Dendritic cell treated with granulocyte-macrophage colony-stimulating factor and Interleukin-4, amounts not matched to agents 40 ng/mL and 50 ng/mL, for 4 days (primary cell): Measurements from ENCODE around the gene DNAJB2.

Experiments used
- H3K27ac Mint-ChIP-seq: one replicate; pipeline ENCODE4 v1.8.0; 2022; ENCODE audit warnings: mild to moderate bottlenecking, mixed read lengths
- H3K27me3 Mint-ChIP-seq: one replicate; pipeline ENCODE4 v1.8.0; 2022; ENCODE audit warnings: mild to moderate bottlenecking, mixed read lengths
- H3K36me3 Mint-ChIP-seq: one replicate; pipeline ENCODE4 v1.8.0; 2022; ENCODE audit warnings: low read depth, mixed read lengths
- H3K4me1 Mint-ChIP-seq: one replicate; pipeline ENCODE4 v1.8.0; 2022; ENCODE audit warnings: low read depth, mixed read lengths
- H3K4me3 Mint-ChIP-seq: one replicate; pipeline ENCODE4 v1.8.0; 2022; ENCODE audit warnings: mild to moderate bottlenecking, moderate library complexity, mixed read lengths
- H3K9me3 Mint-ChIP-seq: one replicate; pipeline ENCODE4 v1.8.0; 2022; ENCODE audit warnings: mixed read lengths
- intact Hi-C: fragments of 100-400 bp; cut with micrococcal nuclease; formaldehyde crosslinking; loops from one replicate; pipeline ENCODE4 v1.15.0; 2022

The DNAJB2 gene

GRCh38 chr2:219270055-219270372 is 9.2 kb upstream of the DNAJB2 start:
- Mint-ChIP-seq H3K4me1 (no peaks in the 10 kb centered on the region), H3K4me3 (no peak overlapping the region), H3K27me3 (peaks cover 17% of the 10 kb centered on the region), H3K36me3 (no peaks in the 10 kb centered on the region), H3K9me3 (no peaks in the 10 kb centered on the region), H3K27ac (no peak overlapping the region)
- intact Hi-C loops: no loop called here

- H3K4me3 Mint-ChIP-seq: no peak overlapping the region
- no peaks in the 10 kb centered on the region for H3K36me3 Mint-ChIP-seq
- no peak overlapping the region for H3K27ac Mint-ChIP-seq
- intact Hi-C loops: no loop called here
- no peaks in the 10 kb centered on the region for H3K9me3 Mint-ChIP-seq
- H3K27me3 Mint-ChIP-seq: peaks cover 17% of the 10 kb centered on the region
- H3K4me1 Mint-ChIP-seq: no peaks in the 10 kb centered on the region
These were observed 8.1 kb upstream of the DNAJB2 start for GRCh38 chr2:219271021-219271420.

GRCh38 chr2:219272356-219272755 is 6.8 kb upstream of the DNAJB2 start:
- intact Hi-C loops: no loop called here
- H3K4me3 Mint-ChIP-seq: no peak overlapping the region
- peaks cover under 1% of the 10 kb centered on the region for H3K4me1 Mint-ChIP-seq
- peaks cover 19% of the 10 kb centered on the region for H3K27me3 Mint-ChIP-seq
- no peaks in the 10 kb centered on the region for H3K9me3 Mint-ChIP-seq
- no peaks in the 10 kb centered on the region for H3K36me3 Mint-ChIP-seq
- H3K27ac Mint-ChIP-seq: no peak overlapping the region

GRCh38 chr2:219272995-219273394 is 6.2 kb upstream of the DNAJB2 start:
- H3K4me3 Mint-ChIP-seq: no peak overlapping the region
- no peaks in the 10 kb centered on the region for H3K36me3 Mint-ChIP-seq
- peaks cover 7% of the 10 kb centered on the region for H3K4me1 Mint-ChIP-seq
- peaks cover 21% of the 10 kb centered on the region for H3K27me3 Mint-ChIP-seq
- H3K27ac Mint-ChIP-seq: no peak overlapping the region
- intact Hi-C loops: no loop called here
- H3K9me3 Mint-ChIP-seq: no peaks in the 10 kb centered on the region

GRCh38 chr2:219273937-219274336 is 5.2 kb upstream of the DNAJB2 start:
- H3K9me3 Mint-ChIP-seq: no peaks in the 10 kb centered on the region
- H3K36me3 Mint-ChIP-seq: no peaks in the 10 kb centered on the region
- peaks cover 17% of the 10 kb centered on the region for H3K4me1 Mint-ChIP-seq
- intact Hi-C loops: no loop called here
- no peak overlapping the region for H3K27ac Mint-ChIP-seq
- no peak overlapping the region for H3K4me3 Mint-ChIP-seq
- peaks cover 21% of the 10 kb centered on the region for H3K27me3 Mint-ChIP-seq

GRCh38 chr2:219274361-219274921 is 4.7 kb upstream of the DNAJB2 start:
- peaks cover 17% of the 10 kb centered on the region for H3K4me1 Mint-ChIP-seq
- peaks cover 21% of the 10 kb centered on the region for H3K27me3 Mint-ChIP-seq
- no peaks in the 10 kb centered on the region for H3K36me3 Mint-ChIP-seq
- intact Hi-C loops: no loop called here
- no peak overlapping the region for H3K4me3 Mint-ChIP-seq
- H3K9me3 Mint-ChIP-seq: no peaks in the 10 kb centered on the region
- H3K27ac Mint-ChIP-seq: no peak overlapping the region

- H3K27me3 Mint-ChIP-seq: peaks cover 5% of the 10 kb centered on the region
- H3K27ac Mint-ChIP-seq: peak overlapping the region; percentile 89
- H3K4me1 Mint-ChIP-seq: peaks cover 46% of the 10 kb centered on the region
- no peaks in the 10 kb centered on the region for H3K9me3 Mint-ChIP-seq
- H3K4me3 Mint-ChIP-seq: peak overlapping the region; percentile 54
- peaks cover 35% of the 10 kb centered on the region for H3K36me3 Mint-ChIP-seq
- intact Hi-C loops: loop anchor here (1.0 to 5.0 kb wide), 2 partner anchors 17 to 109 kb away; partner anchors contain the start of gene DNPEP
These were observed 1.2 kb upstream of the DNAJB2 start for GRCh38 chr2:219277703-219278654.

- no peaks in the 10 kb centered on the region for H3K9me3 Mint-ChIP-seq
- H3K27me3 Mint-ChIP-seq: peaks cover 5% of the 10 kb centered on the region
- H3K4me1 Mint-ChIP-seq: peaks cover 50% of the 10 kb centered on the region
- intact Hi-C loops: loop anchor here (1.0 to 5.0 kb wide), 3 partner anchors 101 to 118 kb away; partner anchors contain the start of genes DNPEP and NHEJ1
- H3K36me3 Mint-ChIP-seq: peaks cover 42% of the 10 kb centered on the region
- peak overlapping the region; percentile 89 for H3K27ac Mint-ChIP-seq
- H3K4me3 Mint-ChIP-seq: peak overlapping the region; percentile 86
These were observed 463 bp upstream of the DNAJB2 start for GRCh38 chr2:219278655-219279150.

- Mint-ChIP-seq H3K4me3 (peak overlapping the region; percentile 86), H3K4me1 (peaks cover 50% of the 10 kb centered on the region), H3K27me3 (peaks cover 5% of the 10 kb centered on the region), H3K9me3 (no peaks in the 10 kb centered on the region), H3K36me3 (peaks cover 55% of the 10 kb centered on the region), H3K27ac (peak overlapping the region; percentile 89)
- intact Hi-C loops: loop anchor here (1.0 to 5.0 kb wide), 3 partner anchors 103 to 120 kb away; partner anchors contain the start of genes DNPEP and NHEJ1
These were observed 850 bp downstream of the DNAJB2 start for GRCh38 chr2:219279916-219280516.

GRCh38 chr2:219280651-219281050 is 1.5 kb downstream of the DNAJB2 start:
- H3K4me1 Mint-ChIP-seq: peaks cover 55% of the 10 kb centered on the region
- intact Hi-C loops: no loop called here
- H3K36me3 Mint-ChIP-seq: peaks cover 62% of the 10 kb centered on the region

GRCh38 chr2:219281588-219281987 is 2.4 kb downstream of the DNAJB2 start:
- Mint-ChIP-seq H3K9me3 (no peaks in the 10 kb centered on the region), H3K36me3 (peaks cover 71% of the 10 kb centered on the region), H3K4me3 (no peak overlapping the region), H3K4me1 (peaks cover 65% of the 10 kb centered on the region), H3K27ac (peak overlapping the region; percentile 50), H3K27me3 (peaks cover 3% of the 10 kb centered on the region)
- intact Hi-C loops: no loop called here

More at GRCh38 chr2:219280651-219281050, 1.5 kb downstream of the DNAJB2 start:
- peaks cover 5% of the 10 kb centered on the region for H3K27me3 Mint-ChIP-seq
- peak overlapping the region; percentile 89 for H3K27ac Mint-ChIP-seq
- no peaks in the 10 kb centered on the region for H3K9me3 Mint-ChIP-seq
- no peak overlapping the region for H3K4me3 Mint-ChIP-seq

- H3K27ac Mint-ChIP-seq: no peak overlapping the region
- peaks cover 2% of the 10 kb centered on the region for H3K27me3 Mint-ChIP-seq
- H3K9me3 Mint-ChIP-seq: no peaks in the 10 kb centered on the region
- peaks cover 72% of the 10 kb centered on the region for H3K36me3 Mint-ChIP-seq
- intact Hi-C loops: no loop called here
- peaks cover 66% of the 10 kb centered on the region for H3K4me1 Mint-ChIP-seq
- H3K4me3 Mint-ChIP-seq: no peak overlapping the region
These were observed 3.2 kb downstream of the DNAJB2 start for GRCh38 chr2:219282375-219282774.

- Mint-ChIP-seq H3K4me1 (peaks cover 59% of the 10 kb centered on the region), H3K27ac (no peak overlapping the region), H3K4me3 (no peak overlapping the region)
These were observed 3.9 kb downstream of the DNAJB2 start for GRCh38 chr2:219282943-219283581.

More at GRCh38 chr2:219282943-219283581, 3.9 kb downstream of the DNAJB2 start:
- Mint-ChIP-seq H3K36me3 (peaks cover 72% of the 10 kb centered on the region), H3K27me3 (no peaks in the 10 kb centered on the region), H3K9me3 (no peaks in the 10 kb centered on the region)
- intact Hi-C loops: no loop called here
